Mesenchymal stem cell (in vitro differentiated cells and primary cell): ENCODE data around the gene HPDL. TPM values are rescaled to one million over a fixed set of nuclear protein-coding genes. Genes with fewer than 3 reads are reported as not detected.
"Not testable (repeated sequence)": the region's sequence is repeated elsewhere in the genome, so short reads cannot be mapped to it uniquely, and the experiment has no call there.

Source experiments
- DNase-seq: peaks from one replicate; pipeline ENCODE4 v3.0.0-alpha.2; 2013
- H2AFZ ChIP-seq: one replicate; pipeline ENCODE4 v1.6.1; 2013; ENCODE audit warnings: low read depth, mild to moderate bottlenecking, control low read depth, inconsistent platforms, low read length, moderate library complexity
- H2AK5ac ChIP-seq: 2 replicates; pipeline ENCODE4 v1.6.1; 2013; ENCODE audit warnings: low read length, moderate library complexity, mild to moderate bottlenecking, inconsistent platforms; ENCODE audit not compliant: severe bottlenecking
- H2BK120ac ChIP-seq: one replicate; pipeline ENCODE4 v1.6.1; 2013; ENCODE audit warnings: low read depth, mild to moderate bottlenecking, inconsistent platforms, low read length, moderate library complexity
- H2BK12ac ChIP-seq, 2 experiments: one replicate each; pipeline ENCODE4 v1.6.1; 2013; ENCODE audit warnings: inconsistent platforms in 2 of 2, low read length in 2 of 2, mild to moderate bottlenecking in 2 of 2, moderate library complexity in 2 of 2, control low read depth in 1 of 2
- H2BK15ac ChIP-seq: one replicate; pipeline ENCODE4 v1.6.1; 2013; ENCODE audit warnings: mild to moderate bottlenecking, low read depth, inconsistent platforms; ENCODE audit not compliant: poor library complexity, severe bottlenecking
- H2BK5ac ChIP-seq: 2 replicates; pipeline ENCODE4 v1.6.1; 2013; ENCODE audit warnings: low read depth, mild to moderate bottlenecking, low read length, control low read depth, inconsistent platforms; ENCODE audit not compliant: poor library complexity, severe bottlenecking
- H3K14ac ChIP-seq, 2 experiments: one replicate each; pipeline ENCODE4 v1.6.1; 2013; ENCODE audit warnings: inconsistent platforms in 2 of 2, low read length in 2 of 2, control low read depth in 1 of 2, mild to moderate bottlenecking in 1 of 2, moderate library complexity in 1 of 2
- H3K18ac ChIP-seq, 2 experiments: one replicate each; pipeline ENCODE4 v1.6.1; 2013; ENCODE audit warnings: inconsistent platforms in 2 of 2, low read length in 2 of 2, control low read depth in 1 of 2, low read depth in 1 of 2, mild to moderate bottlenecking in 1 of 2
- H3K23ac ChIP-seq, 2 experiments: one replicate each; pipeline ENCODE4 v1.6.1; 2013; ENCODE audit warnings: inconsistent platforms in 2 of 2, low read length in 2 of 2, mild to moderate bottlenecking in 2 of 2, moderate library complexity in 2 of 2, control low read depth in 1 of 2
- H3K27ac ChIP-seq: 2 replicates; pipeline ENCODE4 v1.5.1; 2013; ENCODE audit warnings: mild to moderate bottlenecking, moderate library complexity, low read length, control low read depth, inconsistent platforms; ENCODE audit not compliant: poor library complexity, severe bottlenecking
- H3K27me3 ChIP-seq, 2 experiments: 2 replicates each; pipeline versions ENCODE4 v1.6.1 to v1.7.0; 2013; ENCODE audit warnings: low read length in 2 of 2, mild to moderate bottlenecking in 2 of 2, moderate library complexity in 2 of 2, control low read depth in 1 of 2, inconsistent platforms in 1 of 2; ENCODE audit not compliant: control insufficient read depth in 1 of 2, insufficient read depth in 1 of 2
- H3K36me3 ChIP-seq, 2 experiments: 2 replicates each; pipeline versions ENCODE4 v1.6.1 to v1.7.0; 2013; ENCODE audit warnings: low read length in 2 of 2, control low read depth in 1 of 2, inconsistent platforms in 1 of 2, low read depth in 1 of 2, mild to moderate bottlenecking in 1 of 2; ENCODE audit not compliant: insufficient read depth in 2 of 2, control insufficient read depth in 1 of 2
- H3K4ac ChIP-seq, 2 experiments: one replicate each; pipeline ENCODE4 v1.6.1; 2013; ENCODE audit warnings: inconsistent platforms in 2 of 2, low read length in 2 of 2, mild to moderate bottlenecking in 2 of 2, moderate library complexity in 2 of 2, control low read depth in 1 of 2, low read depth in 1 of 2
- H3K4me1 ChIP-seq: 2 replicates; pipeline ENCODE4 v1.6.1; 2013; ENCODE audit warnings: low read depth, low read length, control low read depth; ENCODE audit not compliant: control insufficient read depth, insufficient read depth
- H3K4me2 ChIP-seq: 2 replicates; pipeline ENCODE4 v1.6.1; 2013; ENCODE audit warnings: low read length, mild to moderate bottlenecking, inconsistent platforms; ENCODE audit not compliant: poor library complexity, severe bottlenecking
- H3K4me3 ChIP-seq, 2 experiments: 2 replicates each; pipeline versions ENCODE4 v1.5.1 to v1.7.0; 2013; ENCODE audit warnings: low read length in 2 of 2, mild to moderate bottlenecking in 2 of 2, control low read depth in 1 of 2, low read depth in 1 of 2; ENCODE audit not compliant: insufficient read depth in 1 of 2
- H3K79me1 ChIP-seq: replicated peaks from 2 replicates; pipeline ENCODE4 v1.6.1; 2013; ENCODE audit warnings: mild to moderate bottlenecking, control low read depth, low read length, inconsistent platforms; ENCODE audit not compliant: poor library complexity, severe bottlenecking
- H3K9ac ChIP-seq: 2 replicates; pipeline ENCODE4 v1.7.0; 2013; ENCODE audit warnings: mild to moderate bottlenecking, low read length, moderate library complexity
- H3K9me3 ChIP-seq: 2 replicates; pipeline ENCODE4 v1.7.0; 2013; ENCODE audit warnings: mild to moderate bottlenecking, low read length; ENCODE audit not compliant: control insufficient read depth
- H4K8ac ChIP-seq: one replicate; pipeline ENCODE4 v1.6.1; 2013; ENCODE audit warnings: inconsistent platforms, mild to moderate bottlenecking, low read length, moderate library complexity
- H4K91ac ChIP-seq: one replicate; pipeline ENCODE4 v1.6.1; 2013; ENCODE audit warnings: mild to moderate bottlenecking, low read length, inconsistent platforms
- WGBS: methylation state at CpG from one replicate; pipeline ENCODE4 v1.1.7; 2013; ENCODE audit warnings: mixed read lengths; 5-methylcytosine and 5-hydroxymethylcytosine counted together
- polyA plus RNA-seq, 2 experiments: library from polyadenylated mRNA; stranded (reverse); fragments of 200-250 nt; gene quantifications; one replicate each; pipeline ENCODE4 v1.2.3, GENCODE V29; 2013

HPDL gene
- polyA plus RNA-seq (2013, experiment 1 of 2): 0.17 TPM
- 0.21 TPM for polyA plus RNA-seq (2013, experiment 2 of 2)

DNA sequence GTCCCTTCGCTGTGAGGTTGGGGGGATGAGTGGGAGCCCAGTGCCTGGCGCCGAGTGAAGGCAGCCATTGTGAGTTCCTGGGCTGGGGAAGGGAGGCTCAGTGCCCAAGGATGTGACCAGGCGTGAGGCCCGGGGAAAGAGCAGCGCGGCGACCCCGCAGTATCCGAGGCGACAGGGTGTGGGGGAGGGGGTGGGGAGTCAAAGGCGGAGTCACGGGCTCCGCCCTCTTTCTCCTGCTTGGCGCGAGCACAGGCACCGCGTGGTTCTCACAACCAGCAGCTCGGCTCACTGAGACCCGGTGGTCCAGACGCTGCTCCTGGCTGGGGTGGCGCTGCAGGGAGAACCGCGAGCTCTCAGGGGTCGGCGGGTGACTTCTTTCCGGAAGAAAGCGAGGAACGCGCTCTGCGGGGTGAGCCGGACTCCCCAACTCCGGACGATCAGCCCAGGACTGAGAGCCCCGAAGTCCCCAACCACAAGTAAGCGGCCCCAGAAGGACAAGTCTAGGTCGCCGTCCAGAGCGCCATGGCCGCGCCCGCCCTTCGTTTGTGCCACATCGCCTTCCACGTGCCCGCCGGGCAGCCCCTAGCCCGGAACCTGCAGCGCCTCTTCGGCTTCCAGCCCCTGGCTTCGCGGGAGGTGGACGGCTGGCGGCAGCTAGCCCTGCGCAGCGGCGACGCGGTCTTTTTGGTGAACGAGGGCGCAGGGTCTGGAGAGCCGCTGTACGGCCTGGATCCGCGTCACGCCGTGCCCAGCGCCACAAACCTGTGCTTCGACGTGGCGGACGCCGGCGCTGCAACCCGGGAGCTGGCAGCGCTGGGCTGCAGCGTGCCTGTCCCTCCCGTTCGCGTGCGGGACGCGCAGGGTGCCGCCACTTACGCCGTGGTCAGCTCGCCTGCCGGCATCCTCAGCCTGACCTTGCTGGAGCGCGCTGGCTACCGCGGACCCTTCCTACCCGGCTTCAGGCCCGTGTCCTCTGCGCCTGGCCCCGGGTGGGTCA is at the start of gene HPDL:
Gene HPDL, plus strand, starts transcription at position 269 of the 997 bp plus-strand sequence. Its CDS starts 254 bp downstream, at position 523.
- H4K8ac ChIP-seq: peak within 1 kb of the TSS; percentile 90
- H3K9ac ChIP-seq: peak within 1 kb of the TSS; percentile 52
- H3K27me3 ChIP-seq: peaks cover 0 to 5% of the 10 kb centered on the region in 2 experiments
- 49% methylated on average over 96 of the region's 96 CpGs for WGBS
- H2BK5ac ChIP-seq: no peak within 1 kb of the TSS
- H2BK15ac ChIP-seq: peak within 1 kb of the TSS; percentile 77
- no peak within 1 kb of the TSS for H2BK120ac ChIP-seq
- no peaks in the 10 kb centered on the region for H3K79me1 ChIP-seq
- peak within 1 kb of the TSS; percentile 2 for H2AFZ ChIP-seq
- H3K4me2 ChIP-seq: no peak within 1 kb of the TSS
- H3K4ac ChIP-seq: peak within 1 kb of the TSS; percentile 42 to 71
- peaks cover 5% of the 10 kb centered on the region for H3K4me1 ChIP-seq
- peak within 1 kb of the TSS in 1 of 2 experiments; percentile 31 for H3K14ac ChIP-seq
- H4K91ac ChIP-seq: peak within 1 kb of the TSS; percentile 92
- peak within 1 kb of the TSS; percentile 27 to 70 for H3K18ac ChIP-seq
- peak within 1 kb of the TSS in 1 of 2 experiments; percentile 84 for H3K4me3 ChIP-seq
- H2AK5ac ChIP-seq: no peak within 1 kb of the TSS
- peak within 1 kb of the TSS in 1 of 2 experiments; percentile 74 for H3K23ac ChIP-seq
- no peaks in the 10 kb centered on the region for H3K9me3 ChIP-seq
- peak within 1 kb of the TSS in 1 of 2 experiments; percentile 81 for H2BK12ac ChIP-seq
- H3K36me3 ChIP-seq: peaks cover 17 to 37% of the 10 kb centered on the region in 2 experiments
- no peak within 1 kb of the TSS for H3K27ac ChIP-seq
- peak; percentile 42 for DNase-seq

DNA sequence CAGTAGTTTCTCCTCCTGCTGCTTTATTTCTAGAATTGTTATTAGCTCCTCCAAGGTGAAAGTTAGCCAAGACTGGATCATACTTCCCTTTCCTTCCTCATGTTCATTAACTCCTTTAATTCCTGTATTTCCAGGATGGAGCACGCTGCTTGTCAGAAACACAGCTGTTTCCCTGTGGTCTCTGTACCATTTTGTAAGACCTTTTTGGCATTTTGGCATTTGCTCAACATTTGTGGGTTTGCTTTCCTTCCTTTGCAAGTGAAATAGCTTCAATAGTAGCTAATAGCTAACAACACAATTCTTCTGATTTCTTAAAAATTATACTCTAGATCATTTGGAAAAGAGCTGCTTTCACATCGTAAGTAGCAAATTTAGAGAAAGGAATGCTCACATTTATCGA is 44.3 kb upstream of the HPDL start:
- no peak overlapping the region for H3K4ac ChIP-seq
- H3K9me3 ChIP-seq: peaks cover 5% of the 10 kb centered on the region
- H3K18ac ChIP-seq: no peak overlapping the region
- no peak overlapping the region for H2BK15ac ChIP-seq
- H3K4me3 ChIP-seq: no peak overlapping the region
- DNase-seq: no peak
- no peak overlapping the region for H2BK5ac ChIP-seq
- H2BK12ac ChIP-seq: no peak overlapping the region
- no peak overlapping the region for H3K23ac ChIP-seq
- H3K27ac ChIP-seq: no peak overlapping the region
- no peaks in the 10 kb centered on the region for H3K4me1 ChIP-seq
- no peak overlapping the region for H2AFZ ChIP-seq
- WGBS: 77% methylated on average over 1 of the region's 3 CpGs
- H3K27me3 ChIP-seq: no peaks in the 10 kb centered on the region
- no peak overlapping the region for H3K4me2 ChIP-seq
- H3K79me1 ChIP-seq: no peaks in the 10 kb centered on the region
- no peak overlapping the region for H4K91ac ChIP-seq
- H3K14ac ChIP-seq: no peak overlapping the region
- no peak overlapping the region for H4K8ac ChIP-seq
- no peaks in the 10 kb centered on the region for H3K36me3 ChIP-seq
- no peak overlapping the region for H3K9ac ChIP-seq
- H2BK120ac ChIP-seq: no peak overlapping the region
- H2AK5ac ChIP-seq: no peak overlapping the region

DNA sequence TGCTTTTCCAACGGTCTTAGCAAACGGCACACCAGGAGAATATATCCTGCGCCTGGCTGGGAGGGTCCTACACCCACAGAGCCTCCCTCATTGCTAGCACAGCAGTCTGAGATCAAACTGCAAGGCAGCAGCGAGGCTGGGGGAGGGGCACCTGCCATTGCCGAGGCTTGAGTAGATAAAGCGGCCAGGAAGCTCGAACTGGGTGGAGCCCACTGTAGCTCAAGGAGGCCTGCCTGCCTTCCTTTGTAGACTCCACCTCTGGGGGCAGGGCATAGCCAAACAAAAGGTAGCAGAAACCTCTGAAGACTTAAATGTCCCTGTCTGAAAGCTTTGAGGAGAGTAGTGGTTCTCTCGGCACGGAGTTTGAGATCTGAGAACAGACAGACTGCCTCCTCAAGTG is 41.8 kb upstream of the HPDL start:
- not testable (repeated sequence) for H3K4me1 ChIP-seq, H2AFZ ChIP-seq, H3K9me3 ChIP-seq, H2AK5ac ChIP-seq, H2BK5ac ChIP-seq, DNase-seq, H2BK12ac ChIP-seq, H3K14ac ChIP-seq, H3K23ac ChIP-seq, H3K4me2 ChIP-seq, H3K79me1 ChIP-seq, H3K18ac ChIP-seq, H3K4ac ChIP-seq, H3K27ac ChIP-seq, H4K91ac ChIP-seq, H2BK120ac ChIP-seq, H3K4me3 ChIP-seq, H3K27me3 ChIP-seq, H3K36me3 ChIP-seq, H3K9ac ChIP-seq, H2BK15ac ChIP-seq, H4K8ac ChIP-seq
- 80% methylated on average over 9 of the region's 9 CpGs for WGBS

DNA sequence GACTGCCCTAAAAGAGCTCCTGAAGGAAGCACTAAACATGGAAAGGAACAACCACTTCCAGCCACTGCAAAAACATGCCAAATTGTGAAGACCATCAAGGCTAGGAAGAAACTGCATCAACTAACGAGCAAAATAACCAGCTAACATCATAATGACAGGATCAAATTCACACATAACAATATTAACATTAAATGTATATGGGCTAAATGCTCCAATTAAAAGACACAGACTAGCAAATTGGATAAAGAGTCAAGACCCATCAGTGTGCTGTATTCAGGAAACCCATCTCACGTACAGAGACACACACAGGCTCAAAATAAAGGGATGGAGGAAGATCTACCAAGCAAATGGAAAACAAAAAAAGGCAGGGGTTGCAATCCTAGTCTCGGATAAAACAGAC is 40.2 kb upstream of the HPDL start:
- WGBS: no CpG with 5 or more reads among the region's 3 CpGs
- not testable (repeated sequence) for H3K4ac ChIP-seq, H3K27me3 ChIP-seq, H3K18ac ChIP-seq, H4K91ac ChIP-seq, H4K8ac ChIP-seq, H3K4me3 ChIP-seq, H3K23ac ChIP-seq, H2AK5ac ChIP-seq, H3K9ac ChIP-seq, H3K36me3 ChIP-seq, H3K4me1 ChIP-seq, H2BK5ac ChIP-seq, H2BK120ac ChIP-seq, H2AFZ ChIP-seq, H3K9me3 ChIP-seq, DNase-seq, H2BK12ac ChIP-seq, H2BK15ac ChIP-seq, H3K27ac ChIP-seq, H3K79me1 ChIP-seq, H3K4me2 ChIP-seq, H3K14ac ChIP-seq
